GM18868 (cell line): ENCODE measurements around the gene IDI2.

Experiments used
- ATAC-seq: cut with Tn5 transposase; IDR thresholded peaks from one replicate; pipeline ENCODE4 v1.9.1; 2021; ENCODE audit warnings: mild to moderate bottlenecking, moderate library complexity; ENCODE audit not compliant: unreplicated experiment

The IDI2 gene

GRCh38 chr10:985361-985760 lies 40.3 kb downstream of the IDI2 start:
- no peak for ATAC-seq

- ATAC-seq, result no peak
Observed at GRCh38 chr10:983971-984655, 41.5 kb downstream of the IDI2 start.

- no peak for ATAC-seq
Observed at GRCh38 chr10:983401-983800, 42.3 kb downstream of the IDI2 start.

- ATAC-seq, result no peak
Observed at GRCh38 chr10:980468-981093, 45.1 kb downstream of the IDI2 start.

- no peak for ATAC-seq
Observed at GRCh38 chr10:978826-979421, 46.7 kb downstream of the IDI2 start.

- ATAC-seq, result no peak
Observed at GRCh38 chr10:976316-976715, 49.3 kb downstream of the IDI2 start.

- ATAC-seq, result no peak
Observed at GRCh38 chr10:974785-975074, 50.9 kb downstream of the IDI2 start.

- peak; percentile 45 for ATAC-seq
Observed at GRCh38 chr10:974038-974784, 51.4 kb downstream of the IDI2 start.

GRCh38 chr10:972763-973162 lies 52.9 kb downstream of the IDI2 start:
- ATAC-seq, result no peak

- no peak for ATAC-seq
Observed at GRCh38 chr10:971613-972012, 54.0 kb downstream of the IDI2 start.

- no peak for ATAC-seq
Observed at GRCh38 chr10:971150-971542, 54.5 kb downstream of the IDI2 start.

GRCh38 chr10:970311-971149 lies 55.1 kb downstream of the IDI2 start:
- no peak for ATAC-seq

GRCh38 chr10:969473-970150 lies 56.0 kb downstream of the IDI2 start:
- ATAC-seq, result no peak
